ENCODE results near the gene ARPIN. TPM values are rescaled to one million over a fixed set of nuclear protein-coding genes. Genes with fewer than 3 reads are reported as not detected.

Gene ARPIN
- polyA plus RNA-seq, 3 donors, result 9.7 to 19.3 (median 14.0) TPM

- H3K4me1 ChIP-seq (ENCODE audit: control insufficient read depth in 1 of 2, insufficient read depth in 2 of 2, low read length in 2 of 2), result no peaks in the 10 kb centered on the region
- no peaks in the 10 kb centered on the region for H4K20me1 ChIP-seq (ENCODE audit: insufficient read depth, low read length)
- TF ChIP-seq CTCF (IDR thresholded peaks at IDR 0.05), result no peak
- H3K4me3 ChIP-seq (replicated peaks in 1 of 3; ENCODE audit: low read depth in 2 of 3, low read length in 3 of 3), result no peak overlapping the region
- H3K36me3 Mint-ChIP-seq, result no peaks in the 10 kb centered on the region
- H3K9ac ChIP-seq (ENCODE audit: insufficient read depth, low read length, poor library complexity, severe bottlenecking), result no peak overlapping the region
- H3K27me3 ChIP-seq (ENCODE audit: control insufficient read depth in 2 of 2, insufficient read depth in 2 of 2, low read length in 2 of 2), result no peaks in the 10 kb centered on the region
- H2AFZ ChIP-seq (ENCODE audit: insufficient read depth, low read depth, low read length, poor library complexity, severe bottlenecking), result no peak overlapping the region
- DNase-seq, result no peak
- H3K36me3 ChIP-seq (replicated peaks in 1 of 2; ENCODE audit: control insufficient read depth in 1 of 2, insufficient read depth in 2 of 2, low read length in 2 of 2), result no peaks in the 10 kb centered on the region
- H3K9me3 Mint-ChIP-seq, result no peaks in the 10 kb centered on the region
- H3K4me1 Mint-ChIP-seq, result no peaks in the 10 kb centered on the region
- peaks cover 4 to 10% (median 7%) of the 10 kb centered on the region in 3 donors for H3K27me3 Mint-ChIP-seq (ENCODE audit: low read depth in 3 of 3)
- no peak overlapping the region for H3K27ac Mint-ChIP-seq
- H3K4me2 ChIP-seq (replicated peaks; ENCODE audit: extremely low read depth, low read length, poor library complexity, severe bottlenecking), result no peak overlapping the region
- intact Hi-C loops (cut with micrococcal nuclease), result no loop called here
- no peaks in the 10 kb centered on the region for H3K79me2 ChIP-seq (ENCODE audit: insufficient read depth, low read length)
- H3K27ac ChIP-seq (ENCODE audit: low read depth in 1 of 2, low read length in 2 of 2), result no peak overlapping the region
- H3K4me3 Mint-ChIP-seq, result no peak overlapping the region
- no peaks in the 10 kb centered on the region for H3K9me3 ChIP-seq (replicated peaks in 1 of 2; ENCODE audit: control insufficient read depth in 1 of 2, insufficient read depth in 1 of 2, low read length in 2 of 2)
- 95% methylated on average over 3 of the region's 4 CpGs for WGBS (ENCODE audit: insufficient coverage)
Observed at GRCh38 chr15:89928421-89928820, 15.7 kb upstream of the ARPIN start.

GRCh38 chr15:89926158-89926557 lies 13.4 kb upstream of the ARPIN start:
- no peak overlapping the region for H3K4me2 ChIP-seq (replicated peaks; ENCODE audit: extremely low read depth, low read length, poor library complexity, severe bottlenecking)
- Mint-ChIP-seq H3K9me3 (no peaks in the 10 kb centered on the region), H3K36me3 (no peaks in the 10 kb centered on the region), H3K4me1 (no peaks in the 10 kb centered on the region), H3K27me3 (ENCODE audit: low read depth in 3 of 3) (peaks cover 4 to 8% (median 6%) of the 10 kb centered on the region in 3 donors), H3K27ac (no peak overlapping the region), H3K4me3 (no peak overlapping the region)
- DNase-seq, result no peak
- WGBS (ENCODE audit: insufficient coverage), result no CpG with 5 or more reads among the region's 2 CpGs
- H3K4me1 ChIP-seq (ENCODE audit: control insufficient read depth in 1 of 2, insufficient read depth in 2 of 2, low read length in 2 of 2), result no peaks in the 10 kb centered on the region
- no peaks in the 10 kb centered on the region for H3K9me3 ChIP-seq (replicated peaks in 1 of 2; ENCODE audit: control insufficient read depth in 1 of 2, insufficient read depth in 1 of 2, low read length in 2 of 2)
- no peak overlapping the region for H2AFZ ChIP-seq (ENCODE audit: insufficient read depth, low read depth, low read length, poor library complexity, severe bottlenecking)
- no peaks in the 10 kb centered on the region for H4K20me1 ChIP-seq (ENCODE audit: insufficient read depth, low read length)
- no peak overlapping the region for H3K9ac ChIP-seq (ENCODE audit: insufficient read depth, low read length, poor library complexity, severe bottlenecking)
- no peak for TF ChIP-seq CTCF (IDR thresholded peaks at IDR 0.05)
- intact Hi-C loops (cut with micrococcal nuclease), result no loop called here
- no peaks in the 10 kb centered on the region for H3K27me3 ChIP-seq (ENCODE audit: control insufficient read depth in 2 of 2, insufficient read depth in 2 of 2, low read length in 2 of 2)
- no peaks in the 10 kb centered on the region for H3K79me2 ChIP-seq (ENCODE audit: insufficient read depth, low read length)
- no peaks in the 10 kb centered on the region for H3K36me3 ChIP-seq (replicated peaks in 1 of 2; ENCODE audit: control insufficient read depth in 1 of 2, insufficient read depth in 2 of 2, low read length in 2 of 2)
- no peak overlapping the region for H3K27ac ChIP-seq (ENCODE audit: low read depth in 1 of 2, low read length in 2 of 2)
- no peak overlapping the region for H3K4me3 ChIP-seq (replicated peaks in 1 of 3; ENCODE audit: low read depth in 2 of 3, low read length in 3 of 3)

All from CD14-positive monocyte (primary cell).